NT2/D1 (cell line): ENCODE data around the gene SOS2.
A peak's percentile ranks its signal among the peaks of the same experiment; 100 is the strongest.

ENCODE experiments used
- DNase-seq: peaks from one replicate; pipeline ENCODE4 v3.0.0-alpha.2; 2011; ENCODE audit warnings: low read depth, low spot score
- H3K27me3 ChIP-seq: 2 replicates; pipeline ENCODE4 v1.6.0; 2011; ENCODE audit warnings: mild to moderate bottlenecking; ENCODE audit not compliant: insufficient read length, insufficient read depth
- H3K36me3 ChIP-seq: 2 replicates; pipeline ENCODE4 v1.6.1; 2011; ENCODE audit warnings: mild to moderate bottlenecking, low read length, mixed read lengths; ENCODE audit not compliant: insufficient read depth, insufficient read length
- H3K4me1 ChIP-seq: 2 replicates; pipeline ENCODE4 v1.5.1; 2011; ENCODE audit not compliant: insufficient read depth, insufficient read length
- H3K4me3 ChIP-seq: 2 replicates; pipeline ENCODE4 v1.5.1; 2011; ENCODE audit warnings: low read depth; ENCODE audit not compliant: insufficient read length
- H3K9ac ChIP-seq: 2 replicates; pipeline ENCODE4 v1.6.0; 2011; ENCODE audit warnings: low read depth; ENCODE audit not compliant: insufficient read length
- H3K9me3 ChIP-seq: 2 replicates; pipeline ENCODE4 v1.5.1; 2011; ENCODE audit warnings: mild to moderate bottlenecking, low read length; ENCODE audit not compliant: insufficient read depth
- SUZ12 ChIP-seq: IDR thresholded peaks from 2 replicates; pipeline ENCODE4 v1.6.1; 2011; ENCODE audit not compliant: insufficient read length, insufficient read depth; ENCODE audit errors: extremely low read depth
- YY1 ChIP-seq: IDR thresholded peaks from 2 replicates; pipeline ENCODE4 v1.6.1; 2011; ENCODE audit not compliant: insufficient read length, insufficient read depth
- ZNF274 ChIP-seq: IDR thresholded peaks from 2 replicates; pipeline ENCODE4 v1.6.1; 2011; ENCODE audit warnings: mild to moderate bottlenecking, low read depth, low read length

SOS2 gene

DNA sequence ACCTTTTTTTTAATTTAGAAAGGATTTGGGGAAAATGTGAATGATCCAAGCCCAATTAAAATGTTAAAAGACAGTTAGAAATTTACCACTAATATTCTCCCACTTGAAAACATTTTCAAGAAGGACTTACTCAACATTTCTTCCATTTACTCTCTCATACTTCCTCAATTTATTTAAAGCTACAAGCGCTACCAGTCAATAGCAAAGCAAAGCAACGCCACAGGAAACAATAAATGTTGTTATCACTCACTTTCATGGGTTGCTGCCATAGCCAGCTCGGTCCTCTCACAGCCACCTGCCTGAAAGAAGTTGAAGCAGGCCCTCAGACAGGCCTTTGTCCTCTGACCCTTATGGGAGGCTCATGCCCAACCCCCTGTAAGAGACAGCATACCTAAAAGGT, 6.0 kb upstream of the SOS2 start:
- no peaks in the 10 kb centered on the region for H3K4me1 ChIP-seq
- H3K27me3 ChIP-seq: peaks cover 4% of the 10 kb centered on the region
- no peak for DNase-seq
- H3K36me3 ChIP-seq: no peaks in the 10 kb centered on the region
- no peak overlapping the region for H3K4me3 ChIP-seq
- H3K9me3 ChIP-seq: no peaks in the 10 kb centered on the region; the same call in 1 of the 2 replicates
- no peak overlapping the region for H3K9ac ChIP-seq
- no peak for TF ChIP-seq SUZ12
- TF ChIP-seq YY1: no peak
- TF ChIP-seq ZNF274: no peak

DNA sequence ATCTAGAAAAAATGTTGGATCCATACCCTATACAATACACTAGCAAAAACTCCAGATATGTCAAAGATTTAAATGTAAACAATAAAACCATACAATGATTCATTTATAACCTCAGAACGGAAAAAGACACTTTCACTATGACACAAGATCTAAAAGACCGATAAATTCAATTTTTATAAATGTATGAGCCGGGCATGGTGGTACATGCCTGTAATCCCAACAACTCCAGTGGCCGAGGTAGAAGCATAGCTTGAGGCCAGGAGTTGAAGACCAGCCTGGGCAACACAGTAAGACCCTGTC, 2.5 kb upstream of the SOS2 start:
- peaks cover 4% of the 10 kb centered on the region for H3K27me3 ChIP-seq
- peaks cover under 1% of the 10 kb centered on the region; the same call in 1 of the 2 replicates for H3K9me3 ChIP-seq
- H3K36me3 ChIP-seq: no peaks in the 10 kb centered on the region
- DNase-seq: no peak
- H3K9ac ChIP-seq: no peak overlapping the region
- H3K4me3 ChIP-seq: no peak overlapping the region
- H3K4me1 ChIP-seq: no peaks in the 10 kb centered on the region
- TF ChIP-seq SUZ12: no peak
- TF ChIP-seq YY1: no peak
- TF ChIP-seq ZNF274: no peak

DNA sequence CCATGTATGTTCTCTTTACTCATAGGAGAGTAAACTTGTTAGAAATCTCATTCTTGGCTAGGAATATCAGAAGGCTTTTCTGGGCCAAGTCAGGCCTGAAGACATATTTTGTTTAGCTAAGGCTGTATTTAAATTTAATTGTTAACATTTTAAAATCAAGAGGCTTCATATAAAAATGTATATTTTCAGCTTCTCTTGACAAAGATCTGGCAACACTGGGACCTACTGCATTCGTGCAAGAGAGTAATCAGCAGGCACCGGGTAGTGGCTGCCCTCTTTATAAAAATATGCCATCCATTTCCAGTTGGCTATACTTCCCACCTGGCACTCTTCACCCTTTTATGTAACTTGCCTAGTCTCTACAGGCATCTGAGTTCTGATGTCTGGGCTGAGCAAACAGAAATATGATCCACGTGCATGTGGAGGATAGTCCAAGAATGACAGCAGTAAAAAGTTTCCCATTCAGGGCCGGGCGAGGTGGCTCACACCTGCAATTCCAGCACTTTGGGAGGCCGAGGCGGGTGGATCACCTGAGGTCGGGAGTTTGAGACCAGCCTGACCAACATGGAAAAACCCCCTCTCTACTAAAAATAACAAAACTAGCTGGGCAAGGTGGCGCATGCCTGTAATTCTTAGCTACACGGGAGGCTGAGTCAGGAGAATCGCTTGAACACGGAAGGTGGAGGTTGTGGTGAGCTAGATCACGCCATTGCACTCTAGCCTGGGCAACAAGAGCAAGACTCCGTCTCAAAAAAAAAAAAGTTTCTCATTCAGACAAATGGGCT, 2.0 kb upstream of the SOS2 start:
- Histone ChIP-seq H3K27me3 (peaks cover 4% of the 10 kb centered on the region), H3K36me3 (no peaks in the 10 kb centered on the region), H3K9ac (no peak overlapping the region), H3K4me3 (no peak overlapping the region), H3K9me3 (peaks cover 5% of the 10 kb centered on the region; the same call in 1 of the 2 replicates), H3K4me1 (no peaks in the 10 kb centered on the region)
- no peak for TF ChIP-seq YY1
- TF ChIP-seq ZNF274: no peak
- no peak for TF ChIP-seq SUZ12
- no peak for DNase-seq

DNA sequence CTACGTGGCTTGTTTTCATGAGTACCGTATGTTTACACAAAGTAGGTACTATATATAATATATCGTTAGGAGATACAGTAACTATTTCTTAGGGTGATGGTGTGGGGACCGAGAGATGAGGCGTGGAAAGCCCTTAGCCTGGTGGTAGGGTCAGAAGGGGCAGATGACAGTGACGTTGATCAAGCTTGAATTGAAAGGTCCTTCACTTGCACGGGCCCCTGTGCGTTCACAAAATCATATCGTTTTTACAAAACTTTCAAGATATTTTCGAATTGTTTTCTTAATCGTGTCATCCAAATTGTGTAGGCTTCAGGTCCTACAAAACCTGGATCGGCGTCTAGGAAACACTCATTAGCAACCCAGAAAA, 881 bp upstream of the SOS2 start:
- no peak for DNase-seq
- H3K9ac ChIP-seq: peak overlapping the region; percentile 83
- TF ChIP-seq SUZ12 (no peak), ZNF274 (no peak), YY1 (no peak)
- H3K27me3 ChIP-seq: peaks cover 4% of the 10 kb centered on the region
- no peaks in the 10 kb centered on the region for H3K4me1 ChIP-seq
- peak overlapping the region; percentile 71 for H3K4me3 ChIP-seq
- peaks cover 5% of the 10 kb centered on the region; the same call in 1 of the 2 replicates for H3K9me3 ChIP-seq
- no peaks in the 10 kb centered on the region for H3K36me3 ChIP-seq

DNA sequence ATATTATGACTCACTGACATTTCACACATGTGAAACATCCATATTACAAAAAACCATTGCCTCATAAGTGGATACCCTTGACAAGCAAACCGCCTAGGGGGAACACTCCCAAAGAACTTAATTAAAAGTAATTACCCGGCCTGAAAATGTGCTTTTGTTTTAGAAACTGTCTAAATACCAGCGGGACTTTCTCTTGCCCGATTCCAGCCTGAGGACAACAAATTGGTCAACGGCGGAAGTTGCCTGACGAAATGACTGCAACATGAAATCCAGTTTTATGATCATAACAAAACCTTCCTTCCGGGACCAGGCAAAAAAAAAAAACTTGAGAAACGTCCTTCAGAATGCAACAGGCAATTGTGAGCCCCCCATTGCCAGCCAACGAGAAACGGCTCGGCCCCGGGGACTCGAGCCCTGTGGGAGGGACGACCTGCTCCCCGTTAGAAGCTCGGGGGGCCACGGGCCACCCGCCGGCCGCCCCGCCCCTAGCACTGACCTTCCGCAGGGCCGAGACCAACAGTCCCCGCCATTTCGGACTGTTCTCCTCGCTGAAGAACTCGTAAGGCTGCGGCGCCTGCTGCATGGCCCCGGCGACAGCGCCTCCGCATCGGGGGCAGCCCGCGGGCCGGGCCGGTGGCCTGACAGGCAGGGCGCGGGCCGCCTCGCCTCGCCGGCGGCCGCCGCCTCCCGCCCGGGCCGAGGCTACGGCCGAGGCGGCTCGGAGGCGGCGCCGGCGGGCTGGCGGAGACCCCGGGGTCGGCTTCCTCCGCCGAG, 490 bp downstream of the SOS2 start:
- DNase-seq: no peak
- TF ChIP-seq ZNF274 (no peak), SUZ12 (no peak), YY1 (no peak)
- Histone ChIP-seq H3K4me3 (peak overlapping the region; percentile 71), H3K9ac (peak overlapping the region; percentile 85), H3K9me3 (peaks cover 5% of the 10 kb centered on the region; the same call in 1 of the 2 replicates), H3K27me3 (peaks cover 4% of the 10 kb centered on the region), H3K4me1 (no peaks in the 10 kb centered on the region), H3K36me3 (no peaks in the 10 kb centered on the region)

DNA sequence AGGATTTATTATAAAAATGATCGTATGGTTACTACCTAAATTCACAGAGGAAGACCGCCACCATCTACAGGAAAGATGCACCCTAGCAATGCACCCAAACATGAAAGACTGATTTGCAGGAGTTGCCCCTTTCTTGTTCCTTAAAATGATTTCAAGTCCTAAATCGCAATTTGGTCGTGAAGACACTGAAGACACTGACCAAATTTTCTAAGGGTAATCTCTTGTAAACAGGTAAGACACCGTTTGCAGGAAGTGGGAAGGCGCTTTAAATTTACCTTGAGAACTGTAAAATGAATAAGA, 1.0 kb downstream of the SOS2 start:
- Histone ChIP-seq H3K9ac (peak overlapping the region; percentile 85), H3K4me1 (no peaks in the 10 kb centered on the region), H3K36me3 (no peaks in the 10 kb centered on the region), H3K4me3 (peak overlapping the region; percentile 71), H3K27me3 (peaks cover 4% of the 10 kb centered on the region), H3K9me3 (peaks cover 5% of the 10 kb centered on the region; the same call in 1 of the 2 replicates)
- DNase-seq: no peak
- TF ChIP-seq YY1 (no peak), ZNF274 (no peak), SUZ12 (no peak)

DNA sequence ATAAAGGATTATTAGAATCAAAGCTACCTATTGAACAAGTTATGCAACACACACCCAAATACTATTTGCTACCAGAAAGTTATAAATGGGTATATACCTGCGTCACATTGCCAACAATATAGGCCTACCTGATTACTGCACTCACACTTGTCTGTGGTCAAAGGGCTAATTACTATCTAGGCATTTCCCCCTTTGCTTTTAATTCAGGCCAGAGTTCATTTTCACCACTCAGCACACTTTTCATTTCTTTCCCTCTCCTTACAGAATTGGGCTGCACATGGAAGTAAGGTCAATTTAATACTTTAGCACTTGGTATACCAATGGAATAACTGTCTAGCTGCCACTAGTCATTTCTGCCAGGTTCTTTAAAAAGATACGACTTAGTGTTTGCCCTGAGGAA, 1.7 kb downstream of the SOS2 start:
- no peak for DNase-seq
- no peaks in the 10 kb centered on the region for H3K4me1 ChIP-seq

More for the DNA sequence above, 1.7 kb downstream of the SOS2 start:
- Histone ChIP-seq H3K27me3 (peaks cover 4% of the 10 kb centered on the region), H3K9me3 (peaks cover 5% of the 10 kb centered on the region; the same call in 1 of the 2 replicates), H3K36me3 (no peaks in the 10 kb centered on the region), H3K4me3 (no peak overlapping the region), H3K9ac (no peak overlapping the region)
- no peak for TF ChIP-seq YY1
- TF ChIP-seq SUZ12: no peak
